ENCODE measurements around the gene ARHGAP27. TPM values are rescaled to one million over a fixed set of nuclear protein-coding genes. Genes with fewer than 3 reads are reported as not detected.

Gene ARHGAP27
- total RNA-seq, 2 experiments from 2014 or later, result 100 to 106 TPM

DNA sequence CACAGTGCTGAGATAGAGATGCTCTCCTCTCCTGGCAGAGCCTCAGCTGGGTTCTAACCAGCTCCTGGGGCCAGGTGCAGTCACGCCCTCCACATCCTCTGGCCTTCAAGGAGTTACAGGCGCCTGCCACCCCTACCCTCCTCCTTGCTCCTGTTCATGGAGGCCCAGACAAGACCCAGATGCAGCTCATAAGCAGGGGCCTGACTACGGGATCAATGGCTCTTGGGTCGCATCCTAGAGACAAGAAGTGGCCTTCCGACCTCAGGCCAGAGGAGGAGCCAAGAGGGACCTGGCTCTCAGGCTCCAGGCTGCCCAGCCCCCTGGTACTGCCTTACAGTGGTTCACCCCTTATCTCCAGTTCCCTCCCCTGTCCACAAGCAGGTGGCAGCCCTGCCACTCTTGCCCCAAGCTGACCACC, 23.0 kb downstream of the ARHGAP27 start:
- ATAC-seq (peak; percentile 42), DNase-seq (no peak)
- Mint-ChIP-seq H3K27ac (peak overlapping the region; percentile 98), H3K4me1 (ENCODE audit: low read depth) (peaks cover 56% of the 10 kb centered on the region), H3K27me3 (ENCODE audit: low read depth) (no peaks in the 10 kb centered on the region), H3K36me3 (ENCODE audit: low read depth) (peaks cover 37% of the 10 kb centered on the region), H3K4me3 (peak overlapping the region; percentile 99), H3K9me3 (ENCODE audit: insufficient read depth) (no peaks in the 10 kb centered on the region)
- ChIA-PET POLR2A (interaction anchor here (0.6 to 1.7 kb wide), 8 partner anchors 11 to 648 kb away, joined by 3 to 7 read pairs (median 3); partner anchors contain the start of gene HEXIM1), CTCF (interaction anchor here (1.1 to 1.9 kb wide), 5 partner anchors 10 to 191 kb away, joined by 3 to 10 read pairs (median 5); no protein-coding TSS in a partner anchor)

DNA sequence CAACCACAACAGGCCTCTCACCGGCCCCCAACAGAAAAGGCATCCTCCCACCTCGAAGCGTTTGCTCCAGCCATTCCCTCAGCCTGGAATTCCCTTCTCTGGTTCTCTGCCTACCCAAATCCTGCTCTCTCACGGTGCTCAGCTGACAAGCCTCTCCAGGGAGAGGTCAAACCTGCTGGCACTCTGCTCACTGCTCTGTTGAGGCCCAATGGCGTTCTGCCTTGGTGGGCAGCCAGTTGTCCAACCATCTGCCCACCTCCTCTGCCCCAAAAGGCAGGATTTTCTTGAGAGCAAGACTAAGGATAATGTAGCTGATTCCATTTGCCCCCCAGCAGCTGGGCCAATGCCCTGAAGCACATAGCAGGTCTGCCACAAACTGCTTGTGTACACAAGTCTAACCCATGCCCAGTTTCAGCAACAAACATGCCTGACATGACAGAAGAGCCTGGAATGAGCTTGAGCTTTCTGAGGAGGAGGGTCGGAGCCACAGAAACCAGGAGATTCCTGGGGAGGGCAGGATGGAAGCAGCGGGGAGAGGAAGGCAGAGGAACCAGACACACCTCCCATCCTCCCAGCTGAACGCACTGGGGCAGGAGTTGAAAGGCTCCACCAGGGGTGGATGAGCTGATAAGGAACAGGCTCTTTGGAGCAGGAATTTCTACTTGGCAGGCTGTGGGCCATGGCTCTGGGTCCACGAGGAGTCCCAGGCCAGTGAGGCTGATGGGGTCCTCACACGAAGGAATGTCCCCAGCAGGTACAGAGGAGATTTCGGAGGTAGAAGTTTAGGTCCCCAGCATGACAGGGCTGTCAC, 23.9 kb downstream of the ARHGAP27 start:
- DNase-seq, result no peak
- H3K4me3 Mint-ChIP-seq, result peak overlapping the region; percentile 99
- ATAC-seq, result no peak
- H3K27me3 Mint-ChIP-seq (ENCODE audit: low read depth), result no peaks in the 10 kb centered on the region
- ChIA-PET CTCF (interaction anchor here (0.8 to 1.9 kb wide), 9 partner anchors 9 to 190 kb away, joined by 3 to 10 read pairs (median 4); no protein-coding TSS in a partner anchor), POLR2A (interaction anchor here (0.8 to 1.7 kb wide), 7 partner anchors 10 to 260 kb away, joined by 3 to 7 read pairs (median 3); partner anchors contain the start of gene HEXIM1)
- peaks cover 56% of the 10 kb centered on the region for H3K4me1 Mint-ChIP-seq (ENCODE audit: low read depth)
- H3K27ac Mint-ChIP-seq, result peak overlapping the region; percentile 98
- H3K9me3 Mint-ChIP-seq (ENCODE audit: insufficient read depth), result no peaks in the 10 kb centered on the region
- H3K36me3 Mint-ChIP-seq (ENCODE audit: low read depth), result peaks cover 45% of the 10 kb centered on the region

DNA sequence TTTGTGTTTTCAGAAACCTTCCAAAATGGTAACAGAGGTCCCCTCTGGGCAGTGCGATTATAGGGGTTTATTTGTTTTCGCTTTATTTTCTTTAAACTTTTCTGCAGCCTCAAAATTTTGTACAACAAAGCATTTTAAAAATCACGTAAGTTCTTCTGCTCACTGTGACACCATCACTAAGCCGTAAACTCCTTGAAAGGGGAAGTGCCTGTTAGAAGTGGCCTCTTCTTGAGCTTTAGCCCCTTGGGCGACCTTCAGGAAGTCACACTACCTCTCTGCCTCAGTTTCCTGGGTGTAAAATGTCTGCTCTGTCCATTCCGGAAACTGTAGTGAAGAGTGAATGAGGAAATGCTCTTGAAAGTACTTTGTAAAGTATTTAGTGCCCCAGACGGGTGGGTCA, 26.6 kb downstream of the ARHGAP27 start:
- no peak for ATAC-seq
- Mint-ChIP-seq H3K36me3 (ENCODE audit: low read depth) (peaks cover 61% of the 10 kb centered on the region), H3K27ac (no peak overlapping the region), H3K27me3 (ENCODE audit: low read depth) (no peaks in the 10 kb centered on the region), H3K9me3 (ENCODE audit: insufficient read depth) (no peaks in the 10 kb centered on the region), H3K4me3 (no peak overlapping the region), H3K4me1 (ENCODE audit: low read depth) (peaks cover 41% of the 10 kb centered on the region)
- DNase-seq, result no peak
- CTCF ChIA-PET, result interaction anchor here (1.2 to 1.9 kb wide), 2 partner anchors 21 to 129 kb away, joined by 4 to 5 read pairs; no protein-coding TSS in a partner anchor
- POLR2A ChIA-PET, result no interaction called here

DNA sequence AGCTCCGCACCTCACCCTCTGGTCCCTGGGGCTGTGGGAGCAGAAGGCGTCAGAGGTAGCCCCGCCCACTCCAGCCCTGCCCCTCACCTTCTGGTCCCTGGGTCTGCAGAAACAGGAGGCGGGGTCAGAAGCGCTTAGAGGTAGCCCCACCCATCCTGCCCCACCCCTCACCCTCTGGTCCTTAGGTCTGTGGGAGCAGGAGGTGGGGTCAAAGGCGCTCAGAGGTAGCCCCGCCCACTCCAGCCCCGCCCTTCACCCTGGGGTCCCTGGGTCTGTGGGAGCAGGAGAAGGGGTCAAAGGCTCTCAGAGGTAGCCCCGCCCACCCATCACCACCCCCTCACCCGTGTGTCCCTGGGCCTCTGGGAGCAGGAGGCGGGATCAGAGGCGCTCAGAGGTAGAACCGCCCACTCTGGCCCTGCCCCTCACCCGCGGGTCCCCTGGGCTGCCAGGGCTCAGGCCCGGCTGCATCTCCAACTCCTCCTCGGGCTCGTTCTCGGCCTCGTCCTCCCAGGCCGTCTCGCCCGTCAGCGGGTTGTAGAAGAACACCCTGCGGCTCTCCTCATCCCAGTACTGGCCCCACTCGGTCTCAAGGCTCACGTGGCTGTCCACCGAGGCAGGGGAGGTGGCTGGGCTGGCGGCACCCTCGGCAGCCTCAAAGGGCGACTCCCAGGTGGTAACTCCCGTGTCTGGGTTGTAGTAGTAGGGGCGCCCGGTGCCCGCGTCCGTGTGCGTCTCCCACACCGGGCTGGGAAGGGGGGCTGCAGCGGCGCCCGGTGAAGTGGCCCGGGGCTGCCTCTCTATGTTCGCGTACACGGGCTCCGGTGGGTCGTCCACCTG, 27.2 kb downstream of the ARHGAP27 start:
- no peak for DNase-seq
- peaks cover 34% of the 10 kb centered on the region for H3K4me1 Mint-ChIP-seq (ENCODE audit: low read depth)
- H3K36me3 Mint-ChIP-seq (ENCODE audit: low read depth), result peaks cover 66% of the 10 kb centered on the region
- no peaks in the 10 kb centered on the region for H3K9me3 Mint-ChIP-seq (ENCODE audit: insufficient read depth)
- no peaks in the 10 kb centered on the region for H3K27me3 Mint-ChIP-seq (ENCODE audit: low read depth)
- H3K27ac Mint-ChIP-seq, result no peak overlapping the region
- ChIA-PET POLR2A (no interaction called here), CTCF (interaction anchor here (1.9 kb wide), 1 partner anchor 20 kb away, joined by 5 read pairs; no protein-coding TSS in a partner anchor)
- no peak overlapping the region for H3K4me3 Mint-ChIP-seq
- ATAC-seq, result no peak

DNA sequence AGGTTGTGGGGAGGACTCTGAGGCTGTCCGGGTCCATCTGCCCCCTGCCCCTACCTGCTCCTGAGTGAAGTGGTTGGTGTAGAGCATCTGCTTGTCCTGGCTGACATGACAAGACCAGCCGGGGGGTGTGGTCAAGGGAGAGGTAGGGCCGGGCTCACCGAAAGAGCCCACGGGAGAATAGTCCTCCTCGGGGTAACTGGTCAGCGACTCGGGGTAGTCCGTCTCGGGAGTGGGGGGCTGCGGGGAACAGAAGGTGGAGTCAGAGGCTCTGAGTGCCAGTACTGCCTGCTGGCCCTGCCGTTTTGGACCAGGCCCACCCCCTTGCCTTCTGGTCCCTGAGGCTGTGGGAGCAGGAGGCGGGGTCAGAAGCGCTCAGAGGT, 27.8 kb downstream of the ARHGAP27 start:
- H3K9me3 Mint-ChIP-seq (ENCODE audit: insufficient read depth), result no peaks in the 10 kb centered on the region
- no peaks in the 10 kb centered on the region for H3K27me3 Mint-ChIP-seq (ENCODE audit: low read depth)
- no peak for ATAC-seq
- H3K4me3 Mint-ChIP-seq, result no peak overlapping the region
- H3K36me3 Mint-ChIP-seq (ENCODE audit: low read depth), result peaks cover 68% of the 10 kb centered on the region
- POLR2A ChIA-PET, result no interaction called here
- no peak for DNase-seq
- no peak overlapping the region for H3K27ac Mint-ChIP-seq
- CTCF ChIA-PET, result no interaction called here
- peaks cover 30% of the 10 kb centered on the region for H3K4me1 Mint-ChIP-seq (ENCODE audit: low read depth)

DNA sequence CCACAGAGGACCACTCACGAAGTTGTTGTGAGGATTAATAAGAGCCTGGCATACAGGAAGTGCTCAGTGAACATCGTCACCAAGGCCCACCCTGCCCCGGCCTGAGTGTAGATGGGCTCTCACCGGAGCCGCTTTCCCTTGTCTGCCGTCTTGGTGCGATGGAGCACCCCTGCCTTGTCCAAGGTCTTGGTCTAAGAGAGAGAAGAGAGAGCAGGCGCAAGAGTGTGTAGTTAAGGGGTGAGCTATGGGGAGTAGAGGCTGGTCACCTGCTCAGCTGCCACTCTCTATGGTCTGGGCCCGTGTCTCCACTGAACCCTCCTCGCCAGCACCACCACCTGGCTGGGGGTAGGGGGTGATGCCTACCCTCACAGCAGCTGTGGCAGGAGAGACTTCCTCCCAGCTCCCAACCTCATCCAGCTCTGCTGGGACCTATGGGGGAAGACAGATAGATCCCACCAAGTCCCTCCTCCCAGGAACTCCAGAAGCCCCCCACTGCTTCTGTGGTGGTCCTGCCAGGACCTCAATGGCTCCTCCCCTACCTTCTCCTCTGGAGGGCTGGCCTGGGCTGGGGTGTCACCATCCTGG, 28.7 kb downstream of the ARHGAP27 start:
- ATAC-seq (no peak), DNase-seq (no peak)
- Mint-ChIP-seq H3K36me3 (ENCODE audit: low read depth) (peaks cover 65% of the 10 kb centered on the region), H3K27me3 (ENCODE audit: low read depth) (no peaks in the 10 kb centered on the region), H3K4me1 (ENCODE audit: low read depth) (peaks cover 27% of the 10 kb centered on the region), H3K27ac (no peak overlapping the region), H3K9me3 (ENCODE audit: insufficient read depth) (no peaks in the 10 kb centered on the region), H3K4me3 (no peak overlapping the region)
- ChIA-PET CTCF (no interaction called here), POLR2A (no interaction called here)

DNA sequence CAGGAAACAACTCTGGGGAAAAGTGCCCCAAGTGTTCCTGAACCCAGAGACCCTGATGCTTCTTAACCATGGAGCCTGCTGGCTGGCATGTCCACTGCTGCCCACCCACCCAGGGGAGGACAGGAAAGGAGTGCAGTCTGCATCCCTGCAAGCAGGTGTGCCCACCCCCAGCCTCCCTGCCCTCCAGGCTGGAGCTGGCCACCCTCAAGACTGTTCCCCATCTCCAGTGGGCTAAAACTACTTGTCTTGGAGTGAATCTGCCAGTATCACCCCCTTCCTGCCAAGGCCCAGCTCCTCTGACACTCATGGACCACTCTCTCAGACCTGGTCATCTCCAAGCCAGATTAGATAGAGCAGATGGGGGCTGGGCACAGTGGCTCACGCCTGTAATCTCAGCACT, 29.8 kb downstream of the ARHGAP27 start:
- Mint-ChIP-seq H3K36me3 (ENCODE audit: low read depth) (peaks cover 62% of the 10 kb centered on the region), H3K4me1 (ENCODE audit: low read depth) (peaks cover 16% of the 10 kb centered on the region), H3K27me3 (ENCODE audit: low read depth) (no peaks in the 10 kb centered on the region), H3K4me3 (no peak overlapping the region), H3K27ac (no peak overlapping the region), H3K9me3 (ENCODE audit: insufficient read depth) (no peaks in the 10 kb centered on the region)
- CTCF ChIA-PET, result interaction anchor here (0.6 kb wide), 1 partner anchor 268 kb away, joined by 3 read pairs; no protein-coding TSS in a partner anchor
- no peak for DNase-seq
- POLR2A ChIA-PET, result interaction anchor here (1.0 kb wide), 1 partner anchor 10 kb away, joined by 4 read pairs; no protein-coding TSS in a partner anchor
- no peak for ATAC-seq

DNA sequence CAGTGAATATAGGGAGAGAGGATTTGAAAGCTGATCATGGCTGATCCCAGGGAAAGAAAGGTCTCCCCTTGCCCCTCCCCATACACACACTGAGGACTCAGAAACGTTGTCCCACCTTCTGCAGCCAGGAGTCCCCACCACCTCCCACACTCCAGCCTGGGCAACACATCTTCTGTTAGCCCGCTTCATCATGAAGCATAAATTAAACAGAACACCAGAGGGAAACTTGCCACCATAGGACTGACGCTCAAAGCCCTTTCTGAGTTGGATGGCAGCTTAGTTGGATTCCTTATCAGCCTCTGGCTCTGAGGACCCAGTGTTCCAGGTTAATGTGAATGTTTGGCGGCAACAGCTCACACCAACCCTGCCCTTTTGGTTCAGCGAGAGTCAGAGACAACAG, 33.9 kb downstream of the ARHGAP27 start:
- DNase-seq (no peak), ATAC-seq (no peak)
- no peak overlapping the region for H3K27ac Mint-ChIP-seq
- H3K9me3 Mint-ChIP-seq (ENCODE audit: insufficient read depth), result no peaks in the 10 kb centered on the region
- CTCF ChIA-PET, result interaction anchor here (1.1 kb wide), 1 partner anchor 10 kb away, joined by 3 read pairs; no protein-coding TSS in a partner anchor
- peaks cover 58% of the 10 kb centered on the region for H3K36me3 Mint-ChIP-seq (ENCODE audit: low read depth)
- no peak overlapping the region for H3K4me3 Mint-ChIP-seq
- peaks cover 2% of the 10 kb centered on the region for H3K4me1 Mint-ChIP-seq (ENCODE audit: low read depth)
- POLR2A ChIA-PET, result interaction anchor here (1.6 kb wide), 1 partner anchor 10 kb away, joined by 4 read pairs; no protein-coding TSS in a partner anchor
- no peaks in the 10 kb centered on the region for H3K27me3 Mint-ChIP-seq (ENCODE audit: low read depth)

DNA sequence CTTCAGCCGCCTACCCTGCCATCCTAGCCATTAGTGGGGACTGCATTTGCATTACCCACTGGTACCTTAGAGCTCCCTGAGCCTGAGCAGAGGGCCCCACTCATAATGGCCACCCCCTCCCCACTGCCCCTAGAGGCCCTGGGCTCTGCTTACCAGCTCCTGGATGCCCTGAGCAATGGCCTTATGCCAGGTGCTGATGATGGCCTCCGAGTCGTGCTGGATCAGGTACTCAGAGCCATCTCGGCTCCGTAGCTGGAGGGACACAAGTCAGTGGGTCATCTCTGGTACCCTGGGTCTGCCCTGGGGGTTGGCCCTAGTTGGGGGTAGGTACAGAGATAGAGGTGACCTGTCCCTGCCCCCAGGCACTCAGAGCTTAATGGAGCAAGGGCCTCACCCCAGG, 34.9 kb downstream of the ARHGAP27 start:
- CTCF ChIA-PET, result interaction anchor here (1.2 to 1.5 kb wide), 2 partner anchors 9 to 10 kb away, joined by 3 read pairs; no protein-coding TSS in a partner anchor
- POLR2A ChIA-PET, result interaction anchor here (0.6 to 1.5 kb wide), 2 partner anchors 11 to 216 kb away, joined by 4 to 5 read pairs; no protein-coding TSS in a partner anchor
- no peaks in the 10 kb centered on the region for H3K27me3 Mint-ChIP-seq (ENCODE audit: low read depth)

DNA sequence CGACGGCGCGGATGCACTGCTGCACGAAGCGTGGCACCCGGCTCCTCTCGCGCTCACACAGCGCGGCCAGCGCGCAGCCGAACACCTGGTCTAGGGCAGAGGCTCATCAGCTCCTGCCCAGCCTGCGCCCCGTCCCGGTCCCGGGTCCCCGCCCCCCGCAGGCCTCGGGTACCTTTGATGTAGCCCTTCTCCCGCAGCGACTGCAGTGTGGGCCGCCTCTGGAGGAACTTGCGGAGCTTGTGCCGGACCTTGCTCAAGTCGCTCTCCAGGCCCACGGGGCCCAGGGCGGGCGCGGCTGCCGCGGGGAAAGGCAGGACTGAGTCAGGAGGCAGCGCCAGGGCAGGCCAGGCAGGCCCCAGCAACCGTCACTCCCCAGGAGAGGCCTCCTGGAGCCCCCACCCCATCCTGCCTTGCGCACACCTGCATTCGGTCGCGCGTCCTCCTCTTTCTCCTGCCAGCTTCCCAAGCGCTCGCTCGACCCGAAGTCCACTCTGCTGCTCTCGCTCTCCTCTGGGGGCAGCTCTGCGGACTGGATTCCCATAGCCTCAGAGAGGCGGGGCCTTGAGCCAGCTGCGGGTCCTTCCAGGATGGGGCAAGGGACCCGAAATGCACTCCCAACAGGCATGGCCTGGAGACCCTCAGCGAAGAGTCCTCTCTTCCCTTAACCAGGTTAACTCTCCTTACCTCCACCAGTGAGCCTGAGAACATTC, 36.0 kb downstream of the ARHGAP27 start:
- Mint-ChIP-seq H3K4me3 (no peak overlapping the region), H3K27ac (no peak overlapping the region), H3K27me3 (ENCODE audit: low read depth) (peaks cover 2% of the 10 kb centered on the region), H3K4me1 (ENCODE audit: low read depth) (peaks cover 2% of the 10 kb centered on the region), H3K9me3 (ENCODE audit: insufficient read depth) (no peaks in the 10 kb centered on the region), H3K36me3 (ENCODE audit: low read depth) (peaks cover 45% of the 10 kb centered on the region)
- CTCF ChIA-PET, result interaction anchor here (0.7 to 1.3 kb wide), 3 partner anchors 9 to 177 kb away, joined by 3 read pairs; no protein-coding TSS in a partner anchor
- ATAC-seq, result no peak
- no peak for DNase-seq
- POLR2A ChIA-PET, result interaction anchor here (1.5 kb wide), 1 partner anchor 13 kb away, joined by 5 read pairs; no protein-coding TSS in a partner anchor

More for the DNA sequence above, 34.9 kb downstream of the ARHGAP27 start:
- Mint-ChIP-seq H3K4me1 (ENCODE audit: low read depth) (peaks cover 2% of the 10 kb centered on the region), H3K27ac (no peak overlapping the region), H3K4me3 (no peak overlapping the region), H3K36me3 (ENCODE audit: low read depth) (peaks cover 53% of the 10 kb centered on the region), H3K9me3 (ENCODE audit: insufficient read depth) (no peaks in the 10 kb centered on the region)
- no peak for DNase-seq
- ATAC-seq, result no peak

Measured in activated CD8-positive, alpha-beta T cell treated with anti-CD3 and anti-CD28 coated beads, Interleukin-2, amount 10 ng/mL, durations not matched to agents 7 days and 5 days (primary cell).